ENCODE results near the gene LEAP2.
A peak's percentile ranks its signal among the peaks of the same experiment; 100 is the strongest.

DNA sequence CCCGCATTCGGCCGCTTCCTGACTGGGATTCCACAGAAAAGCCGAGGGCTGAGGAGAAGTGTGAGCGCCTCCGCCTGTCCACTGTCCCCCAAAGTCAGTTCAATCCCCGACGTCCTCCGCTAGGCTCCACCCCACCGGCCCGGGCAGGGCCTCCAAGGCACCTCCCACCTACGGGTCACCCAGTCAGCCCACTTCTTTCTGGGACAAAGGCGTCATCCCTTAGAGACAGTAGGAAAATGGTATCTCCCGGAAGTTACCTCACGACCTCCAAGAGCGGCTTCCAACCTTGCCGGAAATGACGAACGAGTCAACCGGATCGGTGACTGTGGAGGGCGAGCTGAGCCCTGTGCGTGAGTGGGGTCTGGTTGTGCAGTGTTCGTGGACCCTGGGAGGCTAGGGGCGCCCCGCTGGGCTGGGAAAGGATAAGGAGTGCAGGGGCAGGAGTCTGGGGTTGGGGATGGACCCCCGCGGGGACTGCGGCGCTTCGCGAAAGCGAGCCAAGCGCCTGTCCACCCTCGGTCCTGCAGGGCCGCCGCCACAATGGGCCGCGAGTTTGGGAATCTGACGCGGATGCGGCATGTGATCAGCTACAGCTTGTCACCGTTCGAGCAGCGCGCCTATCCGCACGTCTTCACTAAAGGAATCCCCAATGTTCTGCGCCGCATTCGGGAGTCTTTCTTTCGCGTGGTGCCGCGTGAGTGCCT lies 7.0 kb upstream of the LEAP2 start, which contains the start of the genes GDF9 and UQCRQ:
- TF ChIP-seq, protein P1, sequence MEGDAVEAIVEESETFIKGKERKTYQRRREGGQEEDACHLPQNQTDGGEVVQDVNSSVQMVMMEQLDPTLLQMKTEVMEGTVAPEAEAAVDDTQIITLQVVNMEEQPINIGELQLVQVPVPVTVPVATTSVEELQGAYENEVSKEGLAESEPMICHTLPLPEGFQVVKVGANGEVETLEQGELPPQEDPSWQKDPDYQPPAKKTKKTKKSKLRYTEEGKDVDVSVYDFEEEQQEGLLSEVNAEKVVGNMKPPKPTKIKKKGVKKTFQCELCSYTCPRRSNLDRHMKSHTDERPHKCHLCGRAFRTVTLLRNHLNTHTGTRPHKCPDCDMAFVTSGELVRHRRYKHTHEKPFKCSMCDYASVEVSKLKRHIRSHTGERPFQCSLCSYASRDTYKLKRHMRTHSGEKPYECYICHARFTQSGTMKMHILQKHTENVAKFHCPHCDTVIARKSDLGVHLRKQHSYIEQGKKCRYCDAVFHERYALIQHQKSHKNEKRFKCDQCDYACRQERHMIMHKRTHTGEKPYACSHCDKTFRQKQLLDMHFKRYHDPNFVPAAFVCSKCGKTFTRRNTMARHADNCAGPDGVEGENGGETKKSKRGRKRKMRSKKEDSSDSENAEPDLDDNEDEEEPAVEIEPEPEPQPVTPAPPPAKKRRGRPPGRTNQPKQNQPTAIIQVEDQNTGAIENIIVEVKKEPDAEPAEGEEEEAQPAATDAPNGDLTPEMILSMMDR (conservative IDR thresholded peaks at IDR 0.05; ENCODE audit: low read depth, low read length): peak; percentile 46
- TF ChIP-seq POLR2A (IDR thresholded peaks at IDR 0.05; ENCODE audit: low read depth, low read length): peak; percentile 95
- TF ChIP-seq FOS (IDR thresholded peaks at IDR 0.05; ENCODE audit: low read depth, low read length): no peak
- TF ChIP-seq, protein P2, sequence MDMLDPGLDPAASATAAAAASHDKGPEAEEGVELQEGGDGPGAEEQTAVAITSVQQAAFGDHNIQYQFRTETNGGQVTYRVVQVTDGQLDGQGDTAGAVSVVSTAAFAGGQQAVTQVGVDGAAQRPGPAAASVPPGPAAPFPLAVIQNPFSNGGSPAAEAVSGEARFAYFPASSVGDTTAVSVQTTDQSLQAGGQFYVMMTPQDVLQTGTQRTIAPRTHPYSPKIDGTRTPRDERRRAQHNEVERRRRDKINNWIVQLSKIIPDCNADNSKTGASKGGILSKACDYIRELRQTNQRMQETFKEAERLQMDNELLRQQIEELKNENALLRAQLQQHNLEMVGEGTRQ (IDR thresholded peaks at IDR 0.05; ENCODE audit: low read depth, low read length): peak; percentile 82
- TF ChIP-seq MXI1 (IDR thresholded peaks at IDR 0.05; ENCODE audit: borderline replicate concordance, low read depth, low read length): peak; percentile 22; the same call in 1 of the 2 replicates
